Germinal center (tissue), 1 donor: ENCODE data around the gene KANSL1.
"Not testable (repeated sequence)": the region's sequence is repeated elsewhere in the genome, so short reads cannot be mapped to it uniquely, and the experiment has no call there.

Experiments
- DNase-seq: peaks from one replicate; pipeline ENCODE4 v3.0.0; 2012; ENCODE audit warnings: mixed read lengths, low spot score

The KANSL1 gene

DNA sequence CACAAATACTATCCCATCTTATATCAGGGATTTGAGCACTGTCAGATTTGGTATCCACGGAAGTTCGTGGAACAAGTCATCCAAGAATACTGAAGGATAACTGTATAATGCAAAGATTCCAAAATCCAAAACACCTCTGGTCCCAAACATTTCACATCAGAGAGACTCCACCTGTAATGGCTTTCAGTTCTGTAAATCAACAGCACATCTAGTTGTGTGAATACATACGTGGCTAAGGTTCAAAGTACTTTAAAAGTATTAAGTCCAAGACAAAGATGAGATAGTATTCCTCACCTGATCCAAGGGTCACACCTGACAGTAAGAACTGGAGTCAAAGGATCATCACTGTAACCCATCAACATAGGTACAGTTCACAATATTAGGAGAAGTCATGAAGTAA, 54.8 kb downstream of the KANSL1 start:
- DNase-seq, result no peak

- no peak for DNase-seq
These were observed 56.4 kb downstream of the KANSL1 start for GRCh38 chr17:46136820-46137219.

GRCh38 chr17:46135879-46136563, 57.2 kb downstream of the KANSL1 start:
- no peak for DNase-seq

DNA sequence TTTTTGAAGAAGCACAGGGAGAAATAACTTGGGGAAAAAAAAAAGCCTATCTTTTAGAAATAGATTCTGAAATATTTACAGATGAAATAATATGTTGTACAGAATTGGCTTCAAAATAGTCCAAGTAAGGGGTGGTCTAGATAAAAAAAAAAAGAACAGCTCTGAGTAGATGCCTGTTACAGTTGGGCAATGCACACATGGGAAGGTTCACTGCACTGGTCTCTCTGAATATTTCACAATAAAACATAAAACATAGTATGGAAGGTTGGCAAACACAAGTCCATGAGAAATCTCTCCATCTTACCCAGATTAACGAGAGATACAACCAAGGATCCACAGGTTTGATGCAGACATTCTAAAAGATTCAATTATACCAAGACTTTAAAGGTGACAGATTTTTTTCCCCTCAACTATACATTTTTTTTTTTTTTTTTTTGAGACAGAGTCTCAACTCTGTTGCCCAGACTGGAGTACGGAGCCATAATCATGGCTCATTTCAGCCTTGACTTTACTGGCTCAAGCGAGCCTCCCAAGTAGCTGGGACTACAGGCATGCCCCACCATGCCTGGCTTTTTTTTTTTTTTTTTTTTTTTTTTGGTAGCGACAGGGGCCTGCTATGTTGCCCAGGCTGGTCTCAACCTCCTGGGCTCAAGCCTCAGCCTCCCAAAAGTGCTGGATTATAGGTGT, 58.0 kb downstream of the KANSL1 start:
- no peak for DNase-seq

GRCh38 chr17:46129302-46129701, 63.9 kb downstream of the KANSL1 start:
- no peak for DNase-seq

GRCh38 chr17:46128453-46128852, 64.8 kb downstream of the KANSL1 start:
- no peak for DNase-seq

DNA sequence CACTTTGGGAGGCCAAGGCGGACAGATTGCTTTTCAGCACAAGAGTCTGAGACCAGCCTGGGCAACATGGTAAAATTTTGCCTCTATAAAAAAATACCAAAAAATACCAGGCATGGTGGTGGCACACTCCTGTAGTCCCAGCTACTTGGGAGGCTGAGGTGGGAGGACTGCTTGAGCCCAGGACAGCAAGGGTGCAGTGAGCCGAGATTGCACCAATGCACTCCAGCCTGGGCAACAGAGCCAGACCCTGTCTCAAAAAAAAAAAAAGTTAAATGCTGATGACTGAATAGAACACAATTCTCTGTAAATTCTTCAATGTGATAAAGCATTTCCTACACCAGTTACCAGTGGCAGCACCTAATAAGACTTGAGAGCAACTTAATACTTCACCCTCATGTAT, 65.7 kb downstream of the KANSL1 start:
- no peak for DNase-seq

DNA sequence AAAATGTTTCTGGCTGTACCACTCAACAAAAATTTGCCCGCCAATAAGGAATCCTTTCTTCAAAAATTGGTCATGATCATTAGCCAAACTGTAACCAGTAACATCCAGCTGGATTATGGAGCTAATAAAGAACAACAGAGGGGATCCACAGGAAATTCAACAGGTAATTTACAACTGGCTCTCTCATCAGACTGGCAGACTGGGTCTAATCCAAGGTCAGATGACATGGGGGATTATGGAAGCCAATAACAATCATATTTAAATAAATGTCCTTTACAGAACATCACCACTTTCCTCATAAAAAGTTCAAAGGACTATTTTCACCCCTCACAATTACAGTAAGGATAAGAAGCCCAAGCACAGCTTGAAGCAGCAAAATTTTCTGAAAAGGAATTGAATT, 66.4 kb downstream of the KANSL1 start:
- DNase-seq, result no peak

DNA sequence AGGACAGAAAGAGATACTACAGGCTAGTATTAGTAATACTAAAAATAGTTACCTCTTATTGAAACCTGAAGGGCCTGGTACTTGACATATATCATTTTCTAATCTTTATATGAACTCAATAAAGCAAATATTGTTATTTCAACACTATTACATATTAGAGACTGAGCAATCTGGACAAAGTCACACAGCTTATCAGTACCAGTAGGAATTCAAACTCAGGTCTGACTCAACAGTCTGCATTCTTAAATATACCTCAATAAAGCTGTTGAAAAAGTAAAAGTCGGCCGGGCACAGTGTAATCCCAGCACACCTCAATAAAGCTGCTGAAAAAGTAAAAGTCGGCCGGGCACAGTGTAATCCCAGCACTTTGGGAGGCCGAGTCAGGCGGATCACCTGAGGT, 67.4 kb downstream of the KANSL1 start:
- no peak for DNase-seq

- DNase-seq, result no peak
These were observed 68.3 kb downstream of the KANSL1 start for GRCh38 chr17:46124695-46125592.

- DNase-seq, result no peak
These were observed 69.6 kb downstream of the KANSL1 start for GRCh38 chr17:46123607-46124006.

- DNase-seq, result no peak
These were observed 70.8 kb downstream of the KANSL1 start for GRCh38 chr17:46122486-46122871.

DNA sequence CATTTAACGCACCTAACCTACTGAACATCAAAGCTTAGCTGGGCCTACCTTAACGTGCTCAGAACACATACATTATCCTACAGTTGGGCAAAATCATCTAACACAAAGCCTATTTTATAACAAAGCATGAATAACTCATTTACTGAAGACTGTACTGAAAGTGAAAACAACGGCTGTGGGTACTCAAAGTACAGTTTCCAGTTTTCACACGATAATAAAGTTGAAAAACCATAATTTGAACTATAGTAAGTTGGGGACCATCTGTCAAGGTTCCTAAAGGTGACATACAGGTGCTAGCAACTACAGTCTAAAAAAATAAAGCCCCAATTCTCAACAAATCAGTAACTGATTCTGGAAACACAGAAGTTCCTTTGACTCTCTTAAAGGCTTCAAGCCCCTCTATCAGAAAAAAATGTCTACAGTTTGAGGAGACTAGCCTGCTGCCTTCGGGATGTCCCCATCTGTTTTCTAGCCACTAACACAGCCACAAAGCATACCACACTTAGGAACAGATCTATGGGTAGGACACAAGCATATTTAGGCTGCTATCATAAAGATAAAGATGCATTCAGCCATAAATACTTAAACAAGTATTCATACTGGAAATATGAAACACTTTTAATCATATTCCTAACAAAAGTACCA, 71.3 kb downstream of the KANSL1 start:
- no peak for DNase-seq

DNA sequence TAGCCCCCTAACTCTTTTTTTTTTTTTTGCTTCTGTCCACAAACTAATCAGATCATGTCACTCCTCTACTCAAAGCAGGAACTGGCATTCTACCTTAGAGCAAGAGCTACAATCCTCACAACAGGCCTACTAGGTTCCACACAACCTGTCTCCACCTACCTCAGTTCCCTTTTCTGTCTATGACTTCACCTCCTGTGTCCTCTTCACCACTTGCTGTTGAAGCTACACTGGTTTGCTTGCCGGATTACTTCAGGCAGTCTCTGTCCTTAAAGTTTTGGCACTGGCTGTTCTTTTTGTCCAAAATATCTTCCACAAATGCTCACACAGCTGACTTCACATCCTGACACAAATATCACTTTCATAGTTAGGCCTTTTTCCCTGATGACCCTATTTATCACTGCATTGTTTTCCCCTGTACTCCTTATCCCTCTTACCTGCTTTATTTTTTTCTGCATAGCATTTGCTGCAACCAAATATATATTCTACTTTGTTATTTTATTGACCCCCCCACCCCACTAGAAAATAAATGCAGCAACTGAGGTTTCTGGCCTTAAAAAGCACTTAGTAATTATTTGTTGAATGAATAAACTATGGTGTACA, 72.0 kb downstream of the KANSL1 start:
- DNase-seq, result peak; percentile 34

DNA sequence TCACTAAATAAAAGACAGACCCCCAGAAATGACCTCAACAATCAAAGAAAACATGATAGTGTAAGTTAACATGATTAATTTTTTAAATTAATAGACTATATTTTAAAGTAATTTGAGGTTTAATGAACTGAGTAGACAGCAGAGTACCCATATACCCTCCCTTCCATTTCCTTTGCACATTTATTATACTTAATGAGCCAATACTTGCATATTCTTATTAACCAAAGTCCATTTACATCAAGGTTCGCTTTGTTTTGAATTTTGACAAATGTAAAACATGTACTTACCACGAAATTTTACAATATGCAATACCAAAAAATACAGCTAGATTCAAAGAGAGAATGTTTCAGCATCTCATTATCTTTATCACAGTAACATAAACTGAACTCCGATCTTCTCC, 72.7 kb downstream of the KANSL1 start:
- DNase-seq, result no peak

DNA sequence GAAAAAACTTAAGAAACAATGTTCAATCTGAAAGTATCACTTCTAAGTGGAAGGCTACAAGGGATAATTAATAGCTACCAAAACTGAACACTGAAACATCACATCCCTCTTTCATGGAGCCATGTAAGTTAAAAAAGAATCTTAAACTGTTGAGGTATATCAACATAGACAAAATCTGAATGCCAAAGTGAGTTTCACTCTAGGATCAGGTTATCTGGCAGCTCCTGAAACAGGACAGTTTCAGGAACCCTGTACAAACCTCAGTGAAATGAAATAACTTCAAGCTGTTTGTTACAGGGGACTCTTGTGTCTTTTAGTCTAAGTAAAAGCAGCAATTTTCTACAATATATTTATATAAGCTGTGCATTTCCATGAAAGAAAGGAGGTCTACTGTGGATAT, 73.2 kb downstream of the KANSL1 start:
- no peak for DNase-seq

GRCh38 chr17:46118964-46119363, 74.3 kb downstream of the KANSL1 start:
- no peak for DNase-seq

DNA sequence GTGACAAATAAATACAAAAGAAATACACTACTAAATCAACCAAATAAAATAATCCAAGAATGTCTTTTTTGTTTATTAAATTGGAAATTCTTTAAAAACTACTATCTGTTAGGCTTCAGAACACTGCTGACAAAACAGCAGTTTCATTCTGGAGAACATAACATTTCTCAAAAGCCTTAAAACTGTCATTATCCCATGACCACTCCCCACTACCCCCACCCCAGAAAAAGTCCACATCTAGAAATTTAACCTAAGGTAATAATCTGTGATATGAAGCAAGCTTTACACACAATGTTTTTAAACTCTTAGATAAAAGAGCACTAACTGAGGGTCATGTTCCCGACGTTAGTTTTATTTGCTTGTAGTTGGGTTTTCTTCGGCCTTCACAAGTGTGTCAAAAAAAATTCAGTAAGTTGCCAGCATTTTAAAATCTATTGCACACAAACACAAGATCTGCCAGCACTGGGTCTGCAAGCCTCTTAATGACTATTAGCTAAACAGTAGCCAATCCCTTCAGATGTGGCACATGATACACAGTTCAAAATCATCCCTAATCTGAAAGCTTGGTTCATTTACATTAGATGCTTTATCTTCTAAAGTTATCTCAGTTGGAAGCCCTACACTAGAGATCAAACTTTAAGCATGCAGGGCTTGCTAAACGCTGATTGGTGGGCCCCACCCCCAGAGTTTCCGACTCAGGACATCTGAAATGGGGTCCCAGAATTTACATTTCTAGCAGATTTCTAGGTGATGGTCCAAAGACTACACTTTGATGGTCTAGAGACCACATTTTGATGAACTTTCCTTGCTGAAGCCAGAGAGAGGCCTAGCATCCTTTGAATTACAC, 75.2 kb downstream of the KANSL1 start:
- no peak for DNase-seq

DNA sequence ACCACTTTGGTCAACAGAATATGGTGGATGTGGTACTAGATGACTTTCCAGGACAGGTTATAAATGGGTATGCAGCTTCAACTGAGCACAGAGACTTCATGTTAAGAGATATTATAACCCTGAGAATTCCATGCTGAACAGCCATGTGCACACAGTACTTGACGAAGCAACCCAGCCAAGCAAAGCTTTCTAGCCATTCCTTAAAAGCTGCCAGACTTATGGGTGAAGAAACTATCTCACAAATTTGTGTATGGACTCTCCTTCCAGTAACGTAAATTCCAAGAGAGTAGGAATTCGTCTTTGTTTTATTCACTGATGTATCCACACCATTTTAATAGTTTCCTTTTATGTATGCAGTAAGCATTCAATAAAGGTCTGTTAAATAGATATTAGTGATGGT, 76.1 kb downstream of the KANSL1 start:
- no peak for DNase-seq

DNA sequence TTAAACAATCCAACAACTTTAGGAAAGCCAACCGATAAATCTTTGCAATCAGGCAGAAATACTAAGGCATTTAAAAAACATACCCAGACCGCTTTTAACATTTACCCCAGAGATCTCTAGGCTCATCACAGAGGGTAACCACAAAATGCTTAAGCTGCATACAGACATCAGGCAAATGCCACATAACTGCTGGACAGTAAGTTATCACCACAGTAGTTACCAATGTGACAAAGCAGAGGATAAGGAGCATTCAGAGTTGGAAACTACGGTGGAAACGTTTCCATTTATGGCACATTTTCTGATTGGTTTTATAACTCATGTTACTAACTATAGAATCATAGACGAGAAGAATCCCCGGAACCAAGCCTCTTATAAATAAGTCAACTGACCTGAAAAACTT, 77.5 kb downstream of the KANSL1 start:
- DNase-seq, result no peak

DNA sequence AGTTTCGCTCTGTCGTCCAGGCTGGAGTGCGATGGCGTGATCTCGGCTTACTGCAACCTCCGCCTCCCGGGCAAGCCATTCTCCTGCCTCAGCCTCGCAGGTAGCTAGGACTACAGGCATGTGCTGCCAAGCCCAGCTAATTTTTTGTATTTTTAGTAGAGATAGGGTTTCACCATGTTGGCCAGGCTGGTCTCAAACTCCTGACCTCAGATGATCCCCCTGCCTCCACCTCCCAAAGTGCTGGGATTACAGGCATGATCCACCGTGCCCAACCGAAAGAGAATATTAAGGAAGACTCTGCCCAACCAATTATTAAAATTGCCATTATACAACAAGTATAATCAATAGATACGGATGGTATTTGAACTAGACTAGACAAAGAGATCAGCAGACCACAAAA, 82.0 kb downstream of the KANSL1 start:
- not testable (repeated sequence) for DNase-seq
